ENCODE measurements around the gene ATP8A1.

The ATP8A1 gene

DNA sequence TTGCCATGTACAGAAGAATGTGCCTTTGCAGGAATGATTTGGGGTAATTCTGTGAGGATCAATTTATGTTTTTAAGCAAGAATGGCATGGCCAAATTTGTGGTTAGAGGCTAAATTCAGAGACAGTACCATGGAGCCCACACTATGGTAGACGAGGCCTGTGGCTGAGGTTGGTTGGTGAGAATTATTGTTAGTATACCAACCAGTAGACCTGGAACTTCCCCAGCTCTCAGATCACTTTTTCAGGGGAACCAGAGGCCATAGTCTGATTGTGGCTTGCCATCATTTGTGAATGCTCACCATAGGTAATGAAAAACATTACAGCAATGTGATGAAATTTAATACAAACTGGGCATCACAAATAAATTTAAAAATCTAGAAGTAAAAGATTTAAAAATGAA is 203.3 kb downstream of the ATP8A1 start:
- peaks cover 6% of the 10 kb centered on the region; the same call in 1 of the 2 replicates for H3K36me3 ChIP-seq
- no peak overlapping the region for H3K4me3 ChIP-seq (ENCODE audit: low read depth, low read length)
- no peaks in the 10 kb centered on the region for H3K27me3 ChIP-seq (ENCODE audit: insufficient read depth, low read depth, severe bottlenecking)
- no peak for DNase-seq
- TF ChIP-seq, protein P1, sequence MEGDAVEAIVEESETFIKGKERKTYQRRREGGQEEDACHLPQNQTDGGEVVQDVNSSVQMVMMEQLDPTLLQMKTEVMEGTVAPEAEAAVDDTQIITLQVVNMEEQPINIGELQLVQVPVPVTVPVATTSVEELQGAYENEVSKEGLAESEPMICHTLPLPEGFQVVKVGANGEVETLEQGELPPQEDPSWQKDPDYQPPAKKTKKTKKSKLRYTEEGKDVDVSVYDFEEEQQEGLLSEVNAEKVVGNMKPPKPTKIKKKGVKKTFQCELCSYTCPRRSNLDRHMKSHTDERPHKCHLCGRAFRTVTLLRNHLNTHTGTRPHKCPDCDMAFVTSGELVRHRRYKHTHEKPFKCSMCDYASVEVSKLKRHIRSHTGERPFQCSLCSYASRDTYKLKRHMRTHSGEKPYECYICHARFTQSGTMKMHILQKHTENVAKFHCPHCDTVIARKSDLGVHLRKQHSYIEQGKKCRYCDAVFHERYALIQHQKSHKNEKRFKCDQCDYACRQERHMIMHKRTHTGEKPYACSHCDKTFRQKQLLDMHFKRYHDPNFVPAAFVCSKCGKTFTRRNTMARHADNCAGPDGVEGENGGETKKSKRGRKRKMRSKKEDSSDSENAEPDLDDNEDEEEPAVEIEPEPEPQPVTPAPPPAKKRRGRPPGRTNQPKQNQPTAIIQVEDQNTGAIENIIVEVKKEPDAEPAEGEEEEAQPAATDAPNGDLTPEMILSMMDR (IDR thresholded peaks at IDR 0.05; ENCODE audit: low read depth, low read length), result no peak
- H3K9me3 ChIP-seq (ENCODE audit: severe bottlenecking), result no peaks in the 10 kb centered on the region
- H3K27ac ChIP-seq, result no peak overlapping the region

- no peaks in the 10 kb centered on the region for H3K27me3 ChIP-seq (ENCODE audit: insufficient read depth, low read depth, severe bottlenecking)
- TF ChIP-seq, protein P1 (IDR thresholded peaks at IDR 0.05; ENCODE audit: low read depth, low read length), result no peak
- no peak for DNase-seq
- peaks cover 6% of the 10 kb centered on the region; the same call in 1 of the 2 replicates for H3K36me3 ChIP-seq
- no peaks in the 10 kb centered on the region for H3K9me3 ChIP-seq (ENCODE audit: severe bottlenecking)
- no peak overlapping the region for H3K4me3 ChIP-seq (ENCODE audit: low read depth, low read length)
- H3K27ac ChIP-seq, result no peak overlapping the region
Observed at GRCh38 chr4:42452823-42453222, 204.1 kb downstream of the ATP8A1 start.

GRCh38 chr4:42446823-42447222 is 210.1 kb downstream of the ATP8A1 start:
- H3K36me3 ChIP-seq, result peaks cover 6% of the 10 kb centered on the region; the same call in 1 of the 2 replicates
- no peaks in the 10 kb centered on the region for H3K27me3 ChIP-seq (ENCODE audit: insufficient read depth, low read depth, severe bottlenecking)
- no peak overlapping the region for H3K27ac ChIP-seq
- TF ChIP-seq, protein P1 (IDR thresholded peaks at IDR 0.05; ENCODE audit: low read depth, low read length), result no peak
- no peak for DNase-seq
- H3K4me3 ChIP-seq (ENCODE audit: low read depth, low read length), result no peak overlapping the region
- no peaks in the 10 kb centered on the region for H3K9me3 ChIP-seq (ENCODE audit: severe bottlenecking)

GRCh38 chr4:42445038-42445437 is 211.9 kb downstream of the ATP8A1 start:
- H3K36me3 ChIP-seq, result no peaks in the 10 kb centered on the region; the same call in 1 of the 2 replicates

GRCh38 chr4:42442601-42443000 is 214.3 kb downstream of the ATP8A1 start:
- no peak overlapping the region for H3K4me3 ChIP-seq (ENCODE audit: low read depth, low read length)
- no peaks in the 10 kb centered on the region for H3K9me3 ChIP-seq (ENCODE audit: severe bottlenecking)
- DNase-seq, result no peak
- no peaks in the 10 kb centered on the region for H3K36me3 ChIP-seq
- H3K27ac ChIP-seq, result no peak overlapping the region
- TF ChIP-seq, protein P1 (IDR thresholded peaks at IDR 0.05; ENCODE audit: low read depth, low read length), result no peak
- H3K27me3 ChIP-seq (ENCODE audit: insufficient read depth, low read depth, severe bottlenecking), result no peaks in the 10 kb centered on the region

More at GRCh38 chr4:42445038-42445437, 211.9 kb downstream of the ATP8A1 start:
- DNase-seq, result no peak
- Histone ChIP-seq H3K9me3 (ENCODE audit: severe bottlenecking) (no peaks in the 10 kb centered on the region), H3K27ac (no peak overlapping the region), H3K4me3 (ENCODE audit: low read depth, low read length) (no peak overlapping the region), H3K27me3 (ENCODE audit: insufficient read depth, low read depth, severe bottlenecking) (no peaks in the 10 kb centered on the region)
- TF ChIP-seq, protein P1 (IDR thresholded peaks at IDR 0.05; ENCODE audit: low read depth, low read length), result no peak

DNA sequence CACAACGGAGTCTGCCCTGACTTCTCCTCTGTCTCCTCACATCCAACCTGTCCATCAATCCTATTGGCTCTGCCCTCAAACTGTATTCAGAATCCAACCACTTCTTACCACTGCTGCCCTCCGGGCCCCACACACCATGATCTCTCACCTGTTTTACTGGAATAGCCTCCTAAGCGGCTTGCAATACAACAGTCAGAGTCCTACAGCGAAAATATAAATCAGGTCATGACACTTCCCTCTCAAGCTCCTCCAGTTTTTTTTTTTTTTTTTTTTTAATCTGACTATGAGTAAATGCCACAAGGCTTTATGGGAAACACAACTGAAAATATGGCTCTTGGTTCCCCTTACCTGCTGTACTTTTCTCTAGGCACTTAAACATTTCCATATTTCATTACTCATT is 216.8 kb downstream of the ATP8A1 start:
- Histone ChIP-seq H3K4me3 (ENCODE audit: low read depth, low read length) (no peak overlapping the region), H3K9me3 (ENCODE audit: severe bottlenecking) (no peaks in the 10 kb centered on the region), H3K36me3 (no peaks in the 10 kb centered on the region), H3K27me3 (ENCODE audit: insufficient read depth, low read depth, severe bottlenecking) (no peaks in the 10 kb centered on the region), H3K27ac (no peak overlapping the region)
- DNase-seq, result no peak
- TF ChIP-seq, protein P1 (IDR thresholded peaks at IDR 0.05; ENCODE audit: low read depth, low read length), result no peak

Data from WERI-Rb-1 (cell line).